SK-N-SH treated with all-trans-retinoic acid at 6 μM for 48 hours (cell line): ENCODE data around the gene RNF113B.

Experiments
- ARNTL ChIP-seq: fragments of 450-650 bp; formaldehyde crosslinking; IDR thresholded peaks from 2 replicates; pipeline ENCODE4 v1.5.0; 2020; ENCODE audit warnings: low read depth, mild to moderate bottlenecking, moderate library complexity, borderline replicate concordance
- BACH2 ChIP-seq: fragments of 250-450 bp; sonication (Bioruptor Pico); IDR thresholded peaks from 2 replicates; pipeline ENCODE4 v1.9.0; 2021; ENCODE audit warnings: mild to moderate bottlenecking, borderline replicate concordance
- CSRNP3 ChIP-seq: fragments of 250-450 bp; sonication (Bioruptor Pico); IDR thresholded peaks from 2 replicates; pipeline ENCODE4 v1.5.1; 2021; ENCODE audit warnings: mild to moderate bottlenecking, moderate library complexity
- ESRRG ChIP-seq: fragments of 250-450 bp; sonication (Bioruptor Pico); IDR thresholded peaks from 2 replicates; pipeline ENCODE4 v1.6.1; 2021; ENCODE audit warnings: mild to moderate bottlenecking
- GLIS3 ChIP-seq: fragments of 250-450 bp; sonication (Bioruptor Pico); IDR thresholded peaks from 2 replicates; pipeline ENCODE4 v1.5.0; 2020; ENCODE audit warnings: mild to moderate bottlenecking, moderate library complexity
- ISL1 ChIP-seq: fragments of 250-450 bp; sonication (Bioruptor Pico); IDR thresholded peaks from 2 replicates; pipeline ENCODE4 v2.1.2; 2022; ENCODE audit warnings: mild to moderate bottlenecking, moderate library complexity
- PATZ1 ChIP-seq: fragments of 250-450 bp; sonication (Bioruptor Pico); IDR thresholded peaks from 2 replicates; pipeline ENCODE4 v1.8.0; 2020; ENCODE audit warnings: mild to moderate bottlenecking, moderate library complexity, borderline replicate concordance
- POU6F1 ChIP-seq: fragments of 250-450 bp; sonication (Bioruptor Pico); IDR thresholded peaks from 2 replicates; pipeline ENCODE4 v1.8.0; 2021; ENCODE audit warnings: low read depth, mild to moderate bottlenecking, moderate library complexity, borderline replicate concordance
- SNAI2 ChIP-seq: fragments of 250-450 bp; sonication (Bioruptor Pico); IDR thresholded peaks from 2 replicates; pipeline ENCODE4 v1.5.0; 2020; ENCODE audit warnings: mild to moderate bottlenecking, moderate library complexity
- TCF4 ChIP-seq: fragments of 250-450 bp; sonication (Bioruptor Pico); IDR thresholded peaks from 2 replicates; pipeline ENCODE4 v1.8.0; 2021; ENCODE audit warnings: mild to moderate bottlenecking, moderate library complexity, borderline replicate concordance
- ZNF565 ChIP-seq: fragments of 450-650 bp; formaldehyde crosslinking; conservative IDR thresholded peaks from 2 replicates; pipeline ENCODE4 v1.5.0; 2020; ENCODE audit warnings: low read depth, mild to moderate bottlenecking, moderate library complexity
- ZNF8 ChIP-seq: fragments of 450-650 bp; formaldehyde crosslinking; IDR thresholded peaks from 2 replicates; pipeline ENCODE4 v1.5.0; 2020; ENCODE audit warnings: mild to moderate bottlenecking, moderate library complexity
- TF ChIP-seq, protein P1 (sequence below): fragments of 250-450 bp; sonication (Bioruptor Pico); IDR thresholded peaks from 2 replicates; pipeline ENCODE4 v1.5.1; 2020; ENCODE audit warnings: low read depth, mild to moderate bottlenecking, moderate library complexity

DNA sequence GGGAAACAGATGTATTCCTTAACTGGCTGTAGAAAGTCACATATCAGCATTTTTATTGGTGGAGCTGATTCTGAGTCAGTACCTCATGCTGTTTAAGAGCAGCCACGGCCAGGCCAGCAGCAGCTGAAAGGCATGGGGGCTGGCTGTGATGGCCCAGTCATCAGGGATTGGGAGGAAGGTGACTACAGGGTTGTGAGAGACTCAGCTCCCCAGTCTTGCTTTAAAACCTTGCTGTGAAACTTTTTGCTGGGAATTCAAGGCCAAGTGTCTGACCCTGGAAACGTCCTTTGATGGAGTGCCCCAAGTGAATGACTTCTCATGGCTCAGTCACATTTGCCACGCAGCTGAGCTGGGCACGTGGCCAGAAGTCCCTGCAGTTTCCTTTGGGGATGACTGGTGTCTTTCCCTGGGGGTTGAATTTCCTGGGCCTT lies 39.1 kb upstream of the RNF113B start:
- TF ChIP-seq BACH2 (no peak), POU6F1 (0 out of 2 replicates have a peak, but pooled peaks have one; percentile 33), SNAI2 (CRISPR knock-in tag) (no peak), ESRRG (CRISPR knock-in tag) (no peak), PATZ1 (CRISPR knock-in tag) (no peak), ZNF8 (CRISPR knock-in tag) (no peak), CSRNP3 (CRISPR knock-in tag) (no peak), ARNTL (CRISPR knock-in tag) (no peak), TCF4 (CRISPR knock-in tag) (no peak), GLIS3 (no peak), ZNF565 (CRISPR knock-in tag) (no peak), ISL1 (no peak)
- TF ChIP-seq, protein P1, sequence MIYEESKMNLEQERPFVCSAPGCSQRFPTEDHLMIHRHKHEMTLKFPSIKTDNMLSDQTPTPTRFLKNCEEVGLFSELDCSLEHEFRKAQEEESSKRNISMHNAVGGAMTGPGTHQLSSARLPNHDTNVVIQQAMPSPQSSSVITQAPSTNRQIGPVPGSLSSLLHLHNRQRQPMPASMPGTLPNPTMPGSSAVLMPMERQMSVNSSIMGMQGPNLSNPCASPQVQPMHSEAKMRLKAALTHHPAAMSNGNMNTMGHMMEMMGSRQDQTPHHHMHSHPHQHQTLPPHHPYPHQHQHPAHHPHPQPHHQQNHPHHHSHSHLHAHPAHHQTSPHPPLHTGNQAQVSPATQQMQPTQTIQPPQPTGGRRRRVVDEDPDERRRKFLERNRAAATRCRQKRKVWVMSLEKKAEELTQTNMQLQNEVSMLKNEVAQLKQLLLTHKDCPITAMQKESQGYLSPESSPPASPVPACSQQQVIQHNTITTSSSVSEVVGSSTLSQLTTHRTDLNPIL (CRISPR knock-in tag): no peak
